NCI-H526 treated with DMSO at 0.1 percent for 48 hours (cell line): ENCODE data around the gene BORCS5.

ENCODE experiments used
- DNase-seq: peaks from one replicate; lab custom pipeline; 2025; lab: John Stamatoyannopoulos, UW

BORCS5 gene

DNA sequence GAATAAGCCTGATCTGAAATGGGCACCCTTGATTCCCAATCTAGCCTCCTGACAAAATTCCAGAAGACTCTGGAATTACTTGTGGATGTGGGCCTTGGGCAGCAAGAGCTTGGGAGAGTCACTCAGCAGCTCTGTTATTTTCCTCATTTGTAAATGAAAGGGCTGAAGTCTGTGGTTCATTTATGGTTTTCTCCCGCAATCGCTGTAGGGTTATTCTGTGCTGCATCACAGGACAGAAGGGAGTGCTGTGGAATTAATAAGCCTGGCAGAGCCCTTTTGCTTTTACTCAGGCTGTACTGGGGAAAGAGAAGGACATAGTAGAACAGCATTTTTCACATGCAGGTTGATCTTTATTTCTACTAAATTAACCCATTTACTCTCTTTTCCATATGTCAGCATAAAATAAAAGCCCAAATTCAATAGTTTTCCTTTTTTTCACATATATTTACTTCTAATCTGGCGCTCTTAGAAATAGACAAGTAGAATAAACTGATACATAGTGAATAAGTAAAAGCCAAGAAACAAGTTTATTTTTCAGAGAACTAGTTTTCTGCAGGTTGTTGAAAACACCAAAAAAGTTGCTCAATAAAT is 156.6 kb downstream of the BORCS5 start:
- DNase-seq = no peak

DNA sequence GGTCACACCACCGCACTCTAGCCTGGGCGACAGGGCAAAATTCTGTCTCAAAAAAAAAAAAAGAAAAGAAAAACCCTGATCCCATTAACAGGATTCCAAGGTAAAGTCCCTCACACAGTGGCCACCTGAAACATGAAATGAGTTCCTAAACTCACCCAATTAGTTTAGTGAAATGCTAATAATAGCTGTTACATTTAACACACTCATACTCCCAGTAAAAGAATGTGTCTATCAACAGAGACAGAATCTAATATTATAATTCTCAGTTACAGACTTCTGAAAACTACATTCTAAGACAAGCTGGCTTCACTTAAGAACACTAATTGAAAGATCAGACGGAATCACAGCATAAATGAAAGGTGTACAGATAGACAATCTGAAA is 161.6 kb downstream of the BORCS5 start:
- no peak for DNase-seq

DNA sequence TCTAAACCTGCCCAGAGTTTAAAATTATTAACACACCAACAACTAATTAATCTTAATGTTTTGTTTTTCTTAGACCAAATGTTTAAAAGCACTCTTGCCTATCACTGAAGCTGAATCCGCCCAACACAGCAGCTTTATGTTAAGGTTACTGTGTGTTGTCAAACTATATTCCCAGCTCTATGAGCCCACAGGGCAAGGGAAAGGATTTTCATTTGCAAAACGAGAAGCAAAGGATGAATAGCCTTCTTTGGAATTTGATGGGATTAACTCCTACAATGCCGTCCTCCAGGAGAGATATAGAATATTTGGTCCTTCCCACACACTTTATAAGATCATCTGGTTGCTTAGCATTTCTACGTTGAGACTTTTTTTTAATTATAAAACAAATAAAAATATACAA is 162.0 kb downstream of the BORCS5 start:
- DNase-seq = no peak
